H1 (cell line): ENCODE measurements around the gene STARD13. TPM values are rescaled to one million over a fixed set of nuclear protein-coding genes. Genes with fewer than 3 reads are reported as not detected.

Source experiments
- CTCF ChIA-PET: fragments of 300-600 bp; sonication (Branson Sonifier 250); formaldehyde crosslinking; loops from one replicate; lab custom pipeline; 2021; ENCODE audit not compliant: partially characterized antibody; lab: Charles Lee
- POLR2A ChIA-PET: fragments of 300-600 bp; sonication (Branson Sonifier 250); formaldehyde crosslinking; loops from one replicate; lab custom pipeline; 2021; ENCODE audit warnings: inconsistent platforms; ENCODE audit not compliant: partially characterized antibody; lab: Charles Lee
- DNase-seq, 2 experiments: peaks; one replicate each; pipeline versions ENCODE4 v3.0.0 to v3.0.0-alpha.2; 2010 to 2022; ENCODE audit warnings: low spot score in 2 of 2, low read depth in 1 of 2, mixed read lengths in 1 of 2
- FAIRE-seq: peaks from 2 replicates; lab custom pipeline; 2011; peaks lifted over from hg19 to GRCh38; lab: Jason Lieb, UNC
- H2AFZ ChIP-seq: 2 replicates; pipeline ENCODE4 v1.8.1; 2012; ENCODE audit warnings: low read length, inconsistent platforms
- H2AK5ac ChIP-seq: 2 replicates; pipeline ENCODE4 v1.6.1; 2013; ENCODE audit warnings: low read depth, low read length
- H2BK120ac ChIP-seq: replicated peaks from 2 replicates; pipeline ENCODE3; 2013; ENCODE audit warnings: low read depth, low read length, inconsistent platforms
- H2BK12ac ChIP-seq: 2 replicates; pipeline ENCODE4 v1.6.1; 2013; ENCODE audit warnings: low read depth, low read length
- H2BK15ac ChIP-seq: 2 replicates; pipeline ENCODE4 v1.6.1; 2013; ENCODE audit warnings: low read length
- H2BK20ac ChIP-seq: 2 replicates; pipeline ENCODE4 v1.6.1; 2013; ENCODE audit warnings: low read length
- H2BK5ac ChIP-seq: 2 replicates; pipeline ENCODE4 v1.6.1; 2013; ENCODE audit warnings: low read depth, low read length
- H3K14ac ChIP-seq: 2 replicates; pipeline ENCODE4 v1.6.1; 2013; ENCODE audit warnings: inconsistent platforms; ENCODE audit not compliant: insufficient read length
- H3K18ac ChIP-seq: 2 replicates; pipeline ENCODE4 v1.6.1; 2013; ENCODE audit warnings: low read length; ENCODE audit errors: extremely low read depth
- H3K23ac ChIP-seq: 2 replicates; pipeline ENCODE4 v1.6.1; 2013; ENCODE audit warnings: inconsistent platforms; ENCODE audit not compliant: insufficient read length
- H3K23me2 ChIP-seq: 2 replicates; pipeline ENCODE4 v1.6.1; 2013; ENCODE audit warnings: low read depth, low read length
- H3K27ac ChIP-seq: 2 replicates; pipeline ENCODE4 v1.6.1; 2011; ENCODE audit warnings: low read depth, low read length, inconsistent platforms
- H3K27me3 ChIP-seq, 4 experiments: replicated peaks in 1 of 4; 1 replicate in 1 of 4; 2 replicates in 3 of 4; pipeline versions ENCODE4 v1.6.1 to v1.8.1; 2011 to 2013; ENCODE audit warnings: low read length in 3 of 4, mild to moderate bottlenecking in 3 of 4, inconsistent platforms in 2 of 4, mixed read lengths in 2 of 4, moderate library complexity in 1 of 4; ENCODE audit not compliant: control insufficient read depth in 3 of 4, insufficient read depth in 3 of 4; ENCODE audit errors: extremely low read depth in 1 of 4
- H3K36me3 ChIP-seq, 4 experiments: 2 replicates each; pipeline versions ENCODE4 v1.6.1 to v1.8.1; 2011 to 2013; ENCODE audit warnings: mild to moderate bottlenecking in 4 of 4, low read length in 3 of 4, moderate library complexity in 2 of 4, control low read depth in 1 of 4, inconsistent platforms in 1 of 4; ENCODE audit not compliant: insufficient read depth in 4 of 4, control insufficient read depth in 2 of 4
- H3K4ac ChIP-seq: replicated peaks from 2 replicates; pipeline ENCODE3; 2013; ENCODE audit warnings: low read length, low read depth, mixed read lengths, inconsistent platforms; ENCODE audit not compliant: insufficient read length
- H3K4me1 ChIP-seq, 4 experiments: replicated peaks in 1 of 4; 1 replicate in 1 of 4; 2 replicates in 3 of 4; pipeline versions ENCODE4 v1.6.1 to v1.8.1; 2011 to 2013; ENCODE audit warnings: low read length in 3 of 4, inconsistent platforms in 2 of 4, mixed read lengths in 1 of 4; ENCODE audit not compliant: insufficient read depth in 4 of 4, control insufficient read depth in 3 of 4
- H3K4me2 ChIP-seq, 2 experiments: 2 replicates each; pipeline versions ENCODE4 v1.6.1 to v1.8.1; 2011 to 2013; ENCODE audit warnings: low read depth in 2 of 2, low read length in 2 of 2, control low read depth in 1 of 2, inconsistent platforms in 1 of 2, mild to moderate bottlenecking in 1 of 2; ENCODE audit not compliant: insufficient read depth in 1 of 2
- H3K4me3 ChIP-seq, 4 experiments: fragments of 200-600, 300-600 bp in 1 of 4; sonication (generic), shearing (Covaris generic), sonication (Bioruptor Twin) in 1 of 4; 2 replicates each; pipeline versions ENCODE4 v1.5.1 to v1.8.1; 2011 to 2016; ENCODE audit warnings: low read length in 4 of 4, low read depth in 3 of 4, control low read depth in 2 of 4, inconsistent platforms in 2 of 4, mild to moderate bottlenecking in 2 of 4, mixed read lengths in 1 of 4, moderate library complexity in 1 of 4; ENCODE audit not compliant: insufficient read depth in 2 of 4; ENCODE audit errors: extremely low read depth in 1 of 4
- H3K56ac ChIP-seq: replicated peaks from 2 replicates; pipeline ENCODE3; 2013; ENCODE audit warnings: low read depth, mild to moderate bottlenecking, mixed read lengths, low read length, inconsistent platforms; ENCODE audit not compliant: insufficient read length
- H3K79me1 ChIP-seq: 2 replicates; pipeline ENCODE4 v1.6.1; 2013; ENCODE audit warnings: low read depth, low read length, control low read depth
- H3K79me2 ChIP-seq, 2 experiments: 2 replicates each; pipeline versions ENCODE4 v1.6.1 to v1.8.1; 2012 to 2013; ENCODE audit warnings: low read length in 2 of 2, mild to moderate bottlenecking in 2 of 2, inconsistent platforms in 1 of 2; ENCODE audit not compliant: insufficient read depth in 2 of 2, control insufficient read depth in 1 of 2
- H3K9ac ChIP-seq, 4 experiments: replicated peaks in 1 of 4; 1 replicate in 1 of 4; 2 replicates in 3 of 4; pipeline versions ENCODE4 v1.6.1 to v1.8.1; 2011 to 2013; ENCODE audit warnings: low read depth in 3 of 4, low read length in 3 of 4, control low read depth in 2 of 4, mild to moderate bottlenecking in 2 of 4, moderate library complexity in 2 of 4, inconsistent platforms in 1 of 4; ENCODE audit errors: extremely low read depth in 1 of 4
- H3K9me3 ChIP-seq, 2 experiments: 2 replicates each; pipeline versions ENCODE4 v1.6.1 to v1.8.1; 2012 to 2013; ENCODE audit warnings: mild to moderate bottlenecking in 2 of 2, moderate library complexity in 2 of 2, control low read depth in 1 of 2, inconsistent platforms in 1 of 2, low read depth in 1 of 2, low read length in 1 of 2, mixed read lengths in 1 of 2; ENCODE audit not compliant: insufficient read depth in 2 of 2
- H4K20me1 ChIP-seq, 2 experiments: replicated peaks in 1 of 2; 2 replicates each; pipeline versions ENCODE3 to v1.8.1; 2011 to 2013; ENCODE audit warnings: inconsistent platforms in 2 of 2, low read length in 2 of 2, mild to moderate bottlenecking in 1 of 2; ENCODE audit not compliant: insufficient read depth in 2 of 2, control insufficient read depth in 1 of 2
- H4K5ac ChIP-seq: 2 replicates; pipeline ENCODE4 v1.6.1; 2013; ENCODE audit warnings: low read length, low read depth, mixed read lengths, inconsistent platforms; ENCODE audit not compliant: insufficient read length
- H4K8ac ChIP-seq: 2 replicates; pipeline ENCODE4 v1.8.0; 2013; ENCODE audit warnings: mild to moderate bottlenecking, moderate library complexity, low read length, inconsistent platforms; ENCODE audit not compliant: insufficient read depth; ENCODE audit errors: extremely low read depth
- H4K91ac ChIP-seq: replicated peaks from 2 replicates; pipeline ENCODE3; 2013; ENCODE audit warnings: low read length, mixed read lengths, inconsistent platforms; ENCODE audit not compliant: insufficient read length
- ATF2 ChIP-seq: IDR thresholded peaks from 2 replicates; pipeline ENCODE4 v1.6.1; 2012; ENCODE audit warnings: low read length, inconsistent platforms
- BRCA1 ChIP-seq: IDR thresholded peaks from 2 replicates; pipeline ENCODE4 v1.6.1; 2012; ENCODE audit warnings: low read depth, low read length, improper control_type of control experiment
- CHD1 ChIP-seq: IDR thresholded peaks from 2 replicates; pipeline ENCODE4 v1.6.1; 2012; ENCODE audit warnings: low read depth, low read length, improper control_type of control experiment
- CHD2 ChIP-seq: IDR thresholded peaks from 2 replicates; pipeline ENCODE4 v1.6.1; 2012; ENCODE audit warnings: low read length, improper control_type of control experiment
- EGR1 ChIP-seq: IDR thresholded peaks from 2 replicates; pipeline ENCODE4 v1.6.1; 2011; ENCODE audit warnings: low read depth, low read length, borderline replicate concordance
- FOSL1 ChIP-seq: IDR thresholded peaks from 2 replicates; pipeline ENCODE4 v1.6.1; 2011; ENCODE audit warnings: mild to moderate bottlenecking, low read depth, low read length, moderate library complexity; ENCODE audit not compliant: insufficient read depth
- HDAC2 ChIP-seq, 2 experiments: fragments of 300-600 bp in 1 of 2; sonication (generic) in 1 of 2; IDR thresholded peaks; 2 replicates each; pipeline ENCODE4 v1.6.1; 2011 to 2012; ENCODE audit warnings: low read depth in 2 of 2, low read length in 2 of 2, mild to moderate bottlenecking in 2 of 2, moderate library complexity in 2 of 2, borderline replicate concordance in 1 of 2, inconsistent platforms in 1 of 2
- KDM5A ChIP-seq: fragments of 200-600 bp; IDR thresholded peaks from 2 replicates; pipeline ENCODE4 v1.7.1; 2012; ENCODE audit warnings: mild to moderate bottlenecking, low read length, inconsistent platforms, mixed read lengths
- NRF1 ChIP-seq: IDR thresholded peaks from 2 replicates; pipeline ENCODE4 v1.6.1; 2011; ENCODE audit warnings: mild to moderate bottlenecking, low read depth, low read length, improper control_type of control experiment
- SP4 ChIP-seq: IDR thresholded peaks from 2 replicates; pipeline ENCODE4 v1.6.1; 2012; ENCODE audit warnings: low read length, inconsistent platforms
- TAF7 ChIP-seq: optimal IDR thresholded peaks from 2 replicates; pipeline ENCODE3; 2011; ENCODE audit warnings: low read depth, mild to moderate bottlenecking, inconsistent platforms, low read length, moderate library complexity, borderline replicate concordance
- TEAD4 ChIP-seq: IDR thresholded peaks from 2 replicates; pipeline ENCODE4 v1.6.1; 2012; ENCODE audit warnings: low read depth, low read length, inconsistent platforms, mixed read lengths
- WGBS, 2 experiments: shearing (Covaris generic) in 1 of 2; methylation state at CpG; one replicate each; pipeline versions ENCODE4 v1.1.6 to v1.1.7; 2013 to 2015; ENCODE audit warnings: low lambda C conversion rate in 2 of 2, mixed read lengths in 2 of 2, inconsistent platforms in 1 of 2, low coverage in 1 of 2, missing lambda C conversion rate in 1 of 2; ENCODE audit not compliant: insufficient replicate concordance in 2 of 2, insufficient coverage in 1 of 2, insufficient read length in 1 of 2; ENCODE audit errors: extremely low coverage in 1 of 2, missing lambda C conversion rate in 1 of 2; 5-methylcytosine and 5-hydroxymethylcytosine counted together
- polyA plus RNA-seq, 7 experiments: library from polyadenylated mRNA; depleted of rRNA in 3 of 7; stranded (reverse) in 5 of 7; unstranded in 2 of 7; fragments of >200 nt in 5 of 7; fragments of 200-250 nt in 2 of 7; gene quantifications; 1 replicate in 5 of 7; 2 replicates in 1 of 7; 4 replicates in 1 of 7; pipeline versions ENCODE4 v1.2.1 to v1.2.3, GENCODE V29; 2011 to 2013; ENCODE audit warnings: missing spikeins in 2 of 7, mixed read lengths in 2 of 7
- total RNA-seq: library from RNA; stranded (reverse); fragmentation: NEBNext Ultra II Directional; extraction: Animal tissue kit (Norgen Biotek cat#: 25700); gene quantifications from 2 replicates; pipeline ENCODE4 v1.2.1, GENCODE V29; 2021

The STARD13 gene
- total and polyA plus RNA-seq, 2 of the 8 experiments (the other 6 are each of a cell fraction or from before 2014, with no cell fraction given): 0.82 to 2.9 TPM

DNA sequence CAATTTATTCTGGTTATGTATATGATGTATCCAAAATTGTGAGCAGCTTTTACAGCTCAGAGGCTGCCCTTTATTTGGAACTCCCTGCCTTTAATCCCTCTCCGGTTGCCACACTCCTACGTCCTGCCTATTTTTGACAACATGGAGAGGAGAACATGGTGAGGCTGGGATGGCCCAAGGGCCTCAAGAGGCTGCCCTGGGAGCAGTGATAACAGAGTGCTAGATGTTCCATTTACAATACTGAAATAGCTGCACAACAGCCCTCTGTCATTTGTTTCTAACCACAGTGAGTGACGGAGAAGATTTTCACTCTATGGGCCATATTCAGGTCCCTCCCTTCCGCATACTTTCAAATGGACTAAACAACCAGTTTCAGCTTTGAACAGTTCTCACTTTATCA lies 33.4 kb downstream of the STARD13 start:
- Histone ChIP-seq H4K91ac (no peak overlapping the region), H3K79me2 (no peaks in the 10 kb centered on the region), H3K36me3 (no peaks in the 10 kb centered on the region), H4K8ac (no peak overlapping the region), H4K20me1 (no peaks in the 10 kb centered on the region), H3K9ac (no peak overlapping the region), H3K4me2 (no peak overlapping the region), H2BK5ac (no peak overlapping the region), H2BK15ac (no peak overlapping the region), H3K9me3 (no peaks in the 10 kb centered on the region), H4K5ac (no peak overlapping the region), H3K23me2 (no peaks in the 10 kb centered on the region), H3K23ac (no peak overlapping the region), H2AFZ (no peak overlapping the region), H3K18ac (no peak overlapping the region), H3K14ac (no peak overlapping the region), H3K27me3 (no peaks in the 10 kb centered on the region), H2BK120ac (no peak overlapping the region), H2AK5ac (no peak overlapping the region), H2BK20ac (no peak overlapping the region), H3K56ac (no peak overlapping the region), H3K27ac (no peak overlapping the region), H2BK12ac (no peak overlapping the region), H3K4ac (no peak overlapping the region), H3K79me1 (no peaks in the 10 kb centered on the region), H3K4me1 (peaks cover 0 to 2% (median under 1%) of the 10 kb centered on the region in 4 experiments; a peak in 1 of 7 replicates), H3K4me3 (no peak overlapping the region)
- DNase-seq (no peak), FAIRE-seq (no peak)
- POLR2A ChIA-PET: no interaction called here
- CTCF ChIA-PET: interaction anchor here (1.0 to 1.9 kb wide), 3 partner anchors 10 to 34 kb away, joined by 3 to 7 read pairs (median 3); partner anchors contain the start of gene STARD13
- WGBS, 2 experiments: 96% methylated on average over 4 of the region's 4 CpGs; no CpG with 5 or more reads in 1 of the 2 experiments
- TF ChIP-seq EGR1: no peak
- TF ChIP-seq CHD1: no peak
- no peak for TF ChIP-seq BRCA1
- TF ChIP-seq TEAD4: no peak
- TF ChIP-seq CHD2: no peak
- TF ChIP-seq NRF1: no peak
- no peak for TF ChIP-seq TAF7
- TF ChIP-seq ATF2: no peak
- TF ChIP-seq SP4: no peak
- no peak for TF ChIP-seq HDAC2 (IDR thresholded peaks at IDR 0.05; ENCODE audit: borderline replicate concordance in 1 of 2, low read depth in 2 of 2, low read length in 2 of 2)
- no peak for TF ChIP-seq FOSL1
- no peak for TF ChIP-seq KDM5A
